PC-9 (cell line): ENCODE measurements around the gene PLCH2. TPM values are rescaled to one million over a fixed set of nuclear protein-coding genes. Genes with fewer than 3 reads are reported as not detected.

Source experiments
- BruUV-seq: library from RNA; stranded (reverse); fragments of 400-500 nt; replicated peaks from 2 replicates; lab custom pipeline; 2021; lab: Mats Ljungman, UMichigan
- CTCF ChIA-PET: fragments of 300-600 bp; sonication (Branson Sonifier 250); formaldehyde crosslinking; loops from one replicate; lab custom pipeline; 2022; ENCODE audit warnings: antibody characterized with exemption; lab: Charles Lee
- POLR2A ChIA-PET: fragments of 300-600 bp; sonication (Branson Sonifier 250); formaldehyde crosslinking; loops from one replicate; lab custom pipeline; 2022; ENCODE audit warnings: antibody characterized with exemption; ENCODE audit not compliant: unreplicated experiment; lab: Charles Lee
- DNase-seq, 2 experiments: peaks; one replicate each; pipeline versions ENCODE4 v3.0.0 to v3.0.0-alpha.2; 2015 to 2022; ENCODE audit warnings: mixed read lengths in 1 of 2
- H2AFZ ChIP-seq: fragments of 200-600 bp; sonication (generic); 2 replicates; pipeline ENCODE4 v1.8.1; 2017; ENCODE audit warnings: antibody characterized with exemption
- H3F3A ChIP-seq: fragments of 200-600 bp; sonication (generic); 2 replicates; pipeline ENCODE4 v1.8.1; 2017; ENCODE audit warnings: antibody characterized with exemption, mild to moderate bottlenecking, low read depth; ENCODE audit not compliant: insufficient read depth
- H3K27ac ChIP-seq: fragments of 200-600 bp; sonication (generic); 2 replicates; pipeline ENCODE4 v1.6.1; 2016; ENCODE audit warnings: mixed run types
- H3K27me3 ChIP-seq: fragments of 200-600 bp; sonication (generic); 2 replicates; pipeline ENCODE4 v1.6.1; 2016; ENCODE audit warnings: low read depth, mixed run types; ENCODE audit not compliant: insufficient read depth
- H3K36me3 ChIP-seq: fragments of 200-600 bp; sonication (generic); 2 replicates; pipeline ENCODE4 v1.6.1; 2016; ENCODE audit warnings: low read depth, mixed run types
- H3K4me1 ChIP-seq: fragments of 200-600 bp; sonication (generic); replicated peaks from 2 replicates; pipeline ENCODE4 v1.6.1; 2016; ENCODE audit warnings: mixed run types; ENCODE audit not compliant: insufficient read depth
- H3K4me2 ChIP-seq: fragments of 200-600 bp; sonication (generic); 2 replicates; pipeline ENCODE4 v1.6.1; 2017; ENCODE audit warnings: mixed run types
- H3K4me3 ChIP-seq: fragments of 200-600 bp; sonication (generic); 2 replicates; pipeline ENCODE4 v1.6.1; 2016; ENCODE audit warnings: mixed run types
- H3K79me2 ChIP-seq: fragments of 200-600 bp; sonication (generic); 2 replicates; pipeline ENCODE4 v1.6.1; 2017; ENCODE audit warnings: low read depth, mixed run types
- H3K9me2 ChIP-seq: fragments of 200-600 bp; sonication (generic); 2 replicates; pipeline ENCODE4 v1.8.1; 2017; ENCODE audit warnings: mild to moderate bottlenecking; ENCODE audit not compliant: insufficient read depth
- H3K9me3 ChIP-seq: fragments of 200-600 bp; sonication (generic); 2 replicates; pipeline ENCODE4 v1.8.1; 2016; ENCODE audit warnings: low read depth; ENCODE audit not compliant: insufficient read depth
- H4K20me1 ChIP-seq: fragments of 200-600 bp; sonication (generic); 2 replicates; pipeline ENCODE4 v1.8.1; 2017; ENCODE audit not compliant: insufficient read depth
- CTCF ChIP-seq: fragments of 200-600 bp; sonication (generic); conservative IDR thresholded peaks from 2 replicates; pipeline ENCODE4 v1.6.1; 2017; ENCODE audit warnings: mixed run types, antibody characterized with exemption, mild to moderate bottlenecking, moderate library complexity
- EZH2 ChIP-seq: fragments of 200-600 bp; sonication (generic); IDR thresholded peaks from 2 replicates; pipeline ENCODE4 v1.8.0; 2017; ENCODE audit warnings: antibody characterized with exemption, low read depth
- intact Hi-C: fragments of 100-400 bp; cut with micrococcal nuclease; formaldehyde crosslinking; loops from one replicate; pipeline ENCODE4 v1.10.0; 2022; ENCODE audit not compliant: unreplicated experiment
- total RNA-seq: library from RNA; stranded (reverse); gene quantifications from 2 replicates; pipeline ENCODE4 v1.2.3, GENCODE V29; 2021

The PLCH2 gene
- total RNA-seq, 1 experiment from 2014 or later: 0.98 TPM

DNA sequence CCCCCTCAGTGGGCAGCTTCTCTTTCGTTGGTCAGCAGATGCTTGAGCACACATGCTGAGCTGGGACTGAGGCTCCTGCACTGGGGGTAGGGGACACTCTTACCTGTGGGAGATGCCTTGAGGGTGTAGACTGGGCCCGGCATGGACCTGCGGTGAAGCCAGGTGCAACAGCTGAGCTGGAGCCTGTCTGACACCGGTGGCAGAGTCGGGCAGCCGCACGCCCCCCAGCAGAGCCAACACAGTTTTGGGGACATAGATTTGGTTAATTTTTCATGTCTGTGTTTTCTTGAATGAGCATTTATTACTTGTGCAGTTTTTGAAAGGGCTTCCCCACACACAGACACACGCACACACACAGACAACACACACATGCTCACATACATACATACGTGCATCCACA is 59.9 kb downstream of the PLCH2 start:
- Histone ChIP-seq H3K4me3 (no peak overlapping the region), H2AFZ (no peak overlapping the region), H3F3A (no peaks in the 10 kb centered on the region; the same call in 1 of the 2 replicates), H3K27me3 (0 out of 2 replicates have a peak, but pooled peaks cover 2% of the 10 kb centered on the region), H3K27ac (no peak overlapping the region), H3K4me1 (peaks cover 32% of the 10 kb centered on the region), H3K79me2 (no peaks in the 10 kb centered on the region), H3K4me2 (no peak overlapping the region), H4K20me1 (no peaks in the 10 kb centered on the region), H3K36me3 (no peaks in the 10 kb centered on the region), H3K9me2 (no peaks in the 10 kb centered on the region), H3K9me3 (no peaks in the 10 kb centered on the region)
- POLR2A ChIA-PET: no interaction called here
- CTCF ChIA-PET: no interaction called here
- TF ChIP-seq EZH2 (no peak), CTCF (no peak)
- BruUV-seq: no TSS peak
- intact Hi-C loops: loop anchor here (1.0 to 10.0 kb wide), 2 partner anchors 9 to 221 kb away; no protein-coding TSS in a partner anchor
- DNase-seq: no peak

GRCh38 chr1:2537784-2538115 is 61.7 kb downstream of the PLCH2 start:
- POLR2A ChIA-PET: no interaction called here
- peaks cover 13% of the 10 kb centered on the region; the same call in 1 of the 2 replicates for H3F3A ChIP-seq
- no peak overlapping the region for H3K4me2 ChIP-seq
- no peaks in the 10 kb centered on the region for H3K9me3 ChIP-seq
- H3K27me3 ChIP-seq: no peaks in the 10 kb centered on the region
- H3K27ac ChIP-seq: no peak overlapping the region
- no peaks in the 10 kb centered on the region for H3K9me2 ChIP-seq
- no peak overlapping the region for H2AFZ ChIP-seq
- no peaks in the 10 kb centered on the region for H3K36me3 ChIP-seq
- H3K4me1 ChIP-seq: peaks cover 37% of the 10 kb centered on the region
- no TSS peak for BruUV-seq
- TF ChIP-seq EZH2: no peak
- TF ChIP-seq CTCF: no peak
- intact Hi-C loops: loop anchor here (10.0 kb wide), 1 partner anchor 223 kb away; no protein-coding TSS in a partner anchor
- H3K4me3 ChIP-seq: no peak overlapping the region
- H3K79me2 ChIP-seq: no peaks in the 10 kb centered on the region
- DNase-seq: no peak
- CTCF ChIA-PET: no interaction called here
- H4K20me1 ChIP-seq: no peaks in the 10 kb centered on the region

GRCh38 chr1:2538376-2538775 is 62.3 kb downstream of the PLCH2 start:
- H3K4me2 ChIP-seq: no peak overlapping the region
- ChIA-PET CTCF (no interaction called here), POLR2A (no interaction called here)
- no peak for DNase-seq
- H4K20me1 ChIP-seq: no peaks in the 10 kb centered on the region
- no peaks in the 10 kb centered on the region for H3K9me3 ChIP-seq
- H3K4me1 ChIP-seq: peaks cover 31% of the 10 kb centered on the region
- no peak overlapping the region for H3K4me3 ChIP-seq
- no TSS peak for BruUV-seq
- no peak overlapping the region for H2AFZ ChIP-seq
- intact Hi-C loops: loop anchor here (10.0 kb wide), 1 partner anchor 224 kb away; no protein-coding TSS in a partner anchor
- H3F3A ChIP-seq: peaks cover 19% of the 10 kb centered on the region; the same call in 1 of the 2 replicates
- H3K36me3 ChIP-seq: no peaks in the 10 kb centered on the region
- no peak overlapping the region for H3K27ac ChIP-seq
- TF ChIP-seq CTCF (no peak), EZH2 (no peak)
- H3K9me2 ChIP-seq: no peaks in the 10 kb centered on the region
- no peaks in the 10 kb centered on the region for H3K79me2 ChIP-seq
- H3K27me3 ChIP-seq: no peaks in the 10 kb centered on the region
